Loucy (cell line): ENCODE results near the gene MYO7B.

Experiments used
- H2AFZ ChIP-seq: fragments of 200-600 bp; sonication (generic); 2 replicates; pipeline ENCODE4 v1.6.0; 2016; ENCODE audit warnings: antibody characterized with exemption, mild to moderate bottlenecking, low read length, moderate library complexity
- H3F3A ChIP-seq: fragments of 200-600 bp; 2 replicates; pipeline ENCODE4 v1.6.0; 2016; ENCODE audit warnings: antibody characterized with exemption, low read depth, mild to moderate bottlenecking
- H3K27me3 ChIP-seq: fragments of 200-600 bp; sonication (generic); 2 replicates; pipeline ENCODE4 v1.6.1; 2014; ENCODE audit warnings: low read length, mild to moderate bottlenecking; ENCODE audit not compliant: insufficient read depth, poor library complexity, severe bottlenecking
- H3K36me3 ChIP-seq: fragments of 200-600 bp; sonication (generic); 2 replicates; pipeline ENCODE4 v1.6.1; 2016; ENCODE audit warnings: low read length; ENCODE audit not compliant: insufficient read depth
- H3K4me1 ChIP-seq: fragments of 200-600 bp; sonication (generic); 2 replicates; pipeline ENCODE4 v1.5.1; 2014; ENCODE audit warnings: low read length, mild to moderate bottlenecking; ENCODE audit not compliant: insufficient read depth, poor library complexity, severe bottlenecking
- H3K4me2 ChIP-seq: fragments of 200-600 bp; sonication (generic); 2 replicates; pipeline ENCODE4 v1.6.0; 2014; ENCODE audit warnings: antibody characterized with exemption, low read length, low read depth, mild to moderate bottlenecking; ENCODE audit not compliant: poor library complexity, severe bottlenecking
- H3K4me3 ChIP-seq: fragments of 200-600 bp; sonication (generic); 2 replicates; pipeline ENCODE4 v1.5.1; 2014; ENCODE audit warnings: low read length, mild to moderate bottlenecking, mixed read lengths; ENCODE audit not compliant: poor library complexity, severe bottlenecking
- H3K79me2 ChIP-seq: fragments of 200-600 bp; sonication (generic); 2 replicates; pipeline ENCODE4 v1.6.1; 2014; ENCODE audit warnings: low read length; ENCODE audit not compliant: insufficient read depth
- H3K9ac ChIP-seq: fragments of 200-600 bp; sonication (generic); 2 replicates; pipeline ENCODE4 v1.6.0; 2014; ENCODE audit warnings: mild to moderate bottlenecking, low read depth, low read length, moderate library complexity; ENCODE audit not compliant: poor library complexity, severe bottlenecking
- H3K9me2 ChIP-seq: fragments of 200-600 bp; sonication (generic); replicated peaks from 2 replicates; pipeline ENCODE4 v1.6.1; 2016; ENCODE audit warnings: low read depth, low read length, mixed read lengths
- H3K9me3 ChIP-seq: fragments of 200-600 bp; sonication (generic); 2 replicates; pipeline ENCODE4 v1.6.1; 2014; ENCODE audit warnings: mild to moderate bottlenecking, antibody characterized with exemption, low read length, low read depth; ENCODE audit not compliant: insufficient read depth
- H4K20me1 ChIP-seq: fragments of 200-600 bp; sonication (generic); 2 replicates; pipeline ENCODE4 v1.6.0; 2014; ENCODE audit warnings: antibody characterized with exemption, low read length, mild to moderate bottlenecking; ENCODE audit not compliant: insufficient read depth, poor library complexity, severe bottlenecking
- EZH2phosphoT487 ChIP-seq: fragments of 200-600 bp; IDR thresholded peaks from 2 replicates; pipeline ENCODE4 v1.6.1; 2018; ENCODE audit warnings: antibody characterized with exemption, mild to moderate bottlenecking, moderate library complexity, borderline replicate concordance
- TF ChIP-seq, protein P1 (sequence below): fragments of 200-600 bp; sonication (generic); conservative IDR thresholded peaks from 2 replicates; pipeline ENCODE4 v1.5.1; 2014; ENCODE audit warnings: mild to moderate bottlenecking, antibody characterized with exemption, low read length

Gene MYO7B

DNA sequence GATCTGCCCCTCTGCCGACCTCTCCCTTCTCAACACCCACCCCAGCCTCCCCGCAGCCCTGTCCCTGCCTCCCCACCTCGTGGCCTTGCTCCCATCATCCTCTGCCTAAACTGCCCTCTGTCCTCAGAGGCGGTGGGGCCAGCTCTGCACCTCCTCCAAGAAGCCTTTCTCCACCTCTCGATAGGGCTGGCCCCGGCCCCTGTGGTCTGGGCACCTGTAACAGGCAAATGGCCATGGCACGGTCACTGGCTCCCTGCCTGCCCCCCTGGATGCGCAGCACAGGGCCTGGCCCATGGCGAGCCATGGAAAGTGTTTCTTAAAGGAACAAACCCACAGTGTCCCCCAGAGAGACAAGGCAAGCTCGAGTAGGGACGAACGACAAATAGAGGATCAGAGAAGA lies 42.0 kb downstream of the MYO7B start:
- H2AFZ ChIP-seq, result no peak overlapping the region
- H3K79me2 ChIP-seq, result no peaks in the 10 kb centered on the region
- H3F3A ChIP-seq, result no peaks in the 10 kb centered on the region
- H3K9me3 ChIP-seq, result no peaks in the 10 kb centered on the region
- H3K4me1 ChIP-seq, result no peaks in the 10 kb centered on the region
- TF ChIP-seq, protein P1, sequence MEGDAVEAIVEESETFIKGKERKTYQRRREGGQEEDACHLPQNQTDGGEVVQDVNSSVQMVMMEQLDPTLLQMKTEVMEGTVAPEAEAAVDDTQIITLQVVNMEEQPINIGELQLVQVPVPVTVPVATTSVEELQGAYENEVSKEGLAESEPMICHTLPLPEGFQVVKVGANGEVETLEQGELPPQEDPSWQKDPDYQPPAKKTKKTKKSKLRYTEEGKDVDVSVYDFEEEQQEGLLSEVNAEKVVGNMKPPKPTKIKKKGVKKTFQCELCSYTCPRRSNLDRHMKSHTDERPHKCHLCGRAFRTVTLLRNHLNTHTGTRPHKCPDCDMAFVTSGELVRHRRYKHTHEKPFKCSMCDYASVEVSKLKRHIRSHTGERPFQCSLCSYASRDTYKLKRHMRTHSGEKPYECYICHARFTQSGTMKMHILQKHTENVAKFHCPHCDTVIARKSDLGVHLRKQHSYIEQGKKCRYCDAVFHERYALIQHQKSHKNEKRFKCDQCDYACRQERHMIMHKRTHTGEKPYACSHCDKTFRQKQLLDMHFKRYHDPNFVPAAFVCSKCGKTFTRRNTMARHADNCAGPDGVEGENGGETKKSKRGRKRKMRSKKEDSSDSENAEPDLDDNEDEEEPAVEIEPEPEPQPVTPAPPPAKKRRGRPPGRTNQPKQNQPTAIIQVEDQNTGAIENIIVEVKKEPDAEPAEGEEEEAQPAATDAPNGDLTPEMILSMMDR, result no peak
- no peak for TF ChIP-seq EZH2phosphoT487
- H3K4me2 ChIP-seq, result no peak overlapping the region
- H3K4me3 ChIP-seq, result no peak overlapping the region
- no peaks in the 10 kb centered on the region for H3K36me3 ChIP-seq
- H3K27me3 ChIP-seq, result no peaks in the 10 kb centered on the region
- H3K9ac ChIP-seq, result no peak overlapping the region
- H3K9me2 ChIP-seq, result no peaks in the 10 kb centered on the region
- H4K20me1 ChIP-seq, result no peaks in the 10 kb centered on the region

- no peak overlapping the region for H3K9ac ChIP-seq
- no peak overlapping the region for H3K4me2 ChIP-seq
- no peak for TF ChIP-seq EZH2phosphoT487
- TF ChIP-seq, protein P1, result no peak
- no peaks in the 10 kb centered on the region for H4K20me1 ChIP-seq
- no peaks in the 10 kb centered on the region for H3K4me1 ChIP-seq
- no peak overlapping the region for H2AFZ ChIP-seq
- no peaks in the 10 kb centered on the region for H3K27me3 ChIP-seq
- H3K9me3 ChIP-seq, result no peaks in the 10 kb centered on the region
- H3F3A ChIP-seq, result no peaks in the 10 kb centered on the region
- no peaks in the 10 kb centered on the region for H3K79me2 ChIP-seq
- no peak overlapping the region for H3K4me3 ChIP-seq
- no peaks in the 10 kb centered on the region for H3K36me3 ChIP-seq
- no peaks in the 10 kb centered on the region for H3K9me2 ChIP-seq
These were observed 42.5 kb downstream of the MYO7B start for GRCh38 chr2:127577973-127578372.

- Histone ChIP-seq H3K4me1 (no peaks in the 10 kb centered on the region), H3K4me3 (no peak overlapping the region)
These were observed 42.9 kb downstream of the MYO7B start for GRCh38 chr2:127578411-127578810.

More at GRCh38 chr2:127578411-127578810, 42.9 kb downstream of the MYO7B start:
- Histone ChIP-seq H4K20me1 (no peaks in the 10 kb centered on the region), H3K79me2 (no peaks in the 10 kb centered on the region), H3K36me3 (no peaks in the 10 kb centered on the region), H3F3A (no peaks in the 10 kb centered on the region), H3K4me2 (no peak overlapping the region), H3K27me3 (no peaks in the 10 kb centered on the region), H2AFZ (no peak overlapping the region), H3K9ac (no peak overlapping the region), H3K9me3 (no peaks in the 10 kb centered on the region), H3K9me2 (no peaks in the 10 kb centered on the region)
- TF ChIP-seq, protein P1, result no peak
- TF ChIP-seq EZH2phosphoT487, result no peak
